Spinal cord (tissue), 10 donors: ENCODE measurements around the gene SLC25A25. TPM values are rescaled to one million over a fixed set of nuclear protein-coding genes. Genes with fewer than 3 reads are reported as not detected.
"Not testable (repeated sequence)": the region's sequence is repeated elsewhere in the genome, so short reads cannot be mapped to it uniquely, and the experiment has no call there.

Experiments
- DNase-seq, 6 donors: peaks; one replicate each; pipeline versions ENCODE4 v3.0.0 to v3.0.0-alpha.2; 2013 to 2015; ENCODE audit warnings: low spot score in 6 of 6, low read depth in 4 of 6
- H3K27ac ChIP-seq: one replicate; pipeline ENCODE4 v1.5.1; 2013; ENCODE audit warnings: low read depth, low read length, control low read depth
- H3K27me3 ChIP-seq: one replicate; pipeline ENCODE4 v1.6.1; 2013; ENCODE audit warnings: low read length; ENCODE audit not compliant: control insufficient read depth, insufficient read depth
- H3K36me3 ChIP-seq: one replicate; pipeline ENCODE4 v1.6.1; 2013; ENCODE audit warnings: low read length; ENCODE audit not compliant: control insufficient read depth, insufficient read depth
- H3K4me1 ChIP-seq: one replicate; pipeline ENCODE4 v1.6.1; 2013; ENCODE audit warnings: low read length; ENCODE audit not compliant: control insufficient read depth, insufficient read depth
- H3K4me3 ChIP-seq: one replicate; pipeline ENCODE4 v1.5.1; 2013; ENCODE audit warnings: low read depth, low read length, control low read depth
- H3K9me3 ChIP-seq: one replicate; pipeline ENCODE4 v1.6.1; 2013; ENCODE audit warnings: low read length; ENCODE audit not compliant: control insufficient read depth, insufficient read depth
- WGBS: methylation state at CpG from one replicate; pipeline ENCODE4 v1.1.5; 2013; ENCODE audit warnings: missing lambda C conversion rate; ENCODE audit not compliant: insufficient coverage; 5-methylcytosine and 5-hydroxymethylcytosine counted together
- polyA plus RNA-seq, 2 donors: library from polyadenylated mRNA; unstranded; fragments of 120-200 nt; gene quantifications; one replicate each; pipeline ENCODE4 v1.2.1, GENCODE V29; 2013; ENCODE audit not compliant: insufficient read length in 2 of 2
- total RNA-seq, 2 donors: library from RNA; depleted of rRNA in 1 of 2; stranded (reverse); fragments of 120-200 nt in 1 of 2; fragments of >200 nt in 1 of 2; gene quantifications; one replicate each; pipeline versions ENCODE4 v1.2.3 to v1.2.4, GENCODE V29; 2013 to 2014
- donor health status: healthy.

The SLC25A25 gene
- total and polyA plus RNA-seq, 4 donors, result 28.2 to 47.7 (median 36.8) TPM

GRCh38 chr9:128071475-128071874 lies 3.4 kb downstream of the SLC25A25 start:
- H3K27ac ChIP-seq, result peak overlapping the region; percentile 91
- not testable (repeated sequence) for H3K9me3 ChIP-seq, DNase-seq, H3K4me3 ChIP-seq, H3K36me3 ChIP-seq, H3K27me3 ChIP-seq
- peaks cover 42% of the 10 kb centered on the region for H3K4me1 ChIP-seq
- 89% methylated on average over 7 of the region's 12 CpGs for WGBS

DNA sequence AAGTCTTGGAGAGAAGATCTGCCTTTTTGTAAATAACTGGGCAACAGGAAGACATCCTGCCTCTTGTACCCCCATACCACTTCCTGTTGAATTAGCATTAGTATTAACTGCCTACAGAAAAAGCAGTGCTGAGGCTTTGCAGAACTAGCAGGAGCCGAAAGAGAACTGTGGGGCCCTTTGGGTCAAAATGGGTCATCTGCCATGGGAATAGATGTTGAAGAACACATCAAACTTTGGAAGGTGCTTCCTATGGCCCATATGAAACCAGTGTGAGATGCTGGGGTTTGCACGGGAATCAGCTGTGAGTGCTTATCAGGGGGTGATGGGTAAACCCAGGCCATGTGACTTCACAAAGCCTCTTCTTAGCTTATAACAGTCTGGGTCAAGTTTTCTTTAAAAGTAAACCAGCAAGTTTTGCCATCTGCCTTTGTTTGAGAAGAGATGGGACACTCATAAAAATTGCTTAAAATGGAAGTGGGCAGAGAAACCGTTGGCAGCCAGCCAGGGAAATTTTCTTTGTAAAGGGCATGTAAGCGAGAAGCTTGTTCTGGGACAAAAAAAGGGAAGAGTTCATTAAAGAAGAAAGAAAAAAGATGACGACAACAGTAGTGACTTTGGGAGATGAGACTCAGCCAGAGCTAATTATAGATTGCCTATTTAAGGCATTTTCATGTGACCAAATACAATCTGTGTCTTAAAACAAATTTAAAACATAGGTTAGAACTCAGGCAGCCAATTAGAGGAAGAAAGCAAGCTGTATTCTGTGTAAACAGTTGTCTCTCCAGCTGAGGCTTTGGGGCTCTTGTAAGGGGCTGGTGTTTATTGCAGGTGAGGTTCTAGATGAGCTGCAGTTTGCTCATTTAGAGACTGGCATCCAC lies 4.4 kb downstream of the SLC25A25 start:
- H3K9me3 ChIP-seq, result no peaks in the 10 kb centered on the region
- peak in 2 of 6 donors; percentile 62 to 86 for DNase-seq
- H3K36me3 ChIP-seq, result no peaks in the 10 kb centered on the region
- H3K4me3 ChIP-seq, result no peak overlapping the region
- no peaks in the 10 kb centered on the region for H3K27me3 ChIP-seq
- WGBS, result 32% methylated on average over 5 of the region's 5 CpGs
- peak overlapping the region; percentile 91 for H3K27ac ChIP-seq
- peaks cover 35% of the 10 kb centered on the region for H3K4me1 ChIP-seq

DNA sequence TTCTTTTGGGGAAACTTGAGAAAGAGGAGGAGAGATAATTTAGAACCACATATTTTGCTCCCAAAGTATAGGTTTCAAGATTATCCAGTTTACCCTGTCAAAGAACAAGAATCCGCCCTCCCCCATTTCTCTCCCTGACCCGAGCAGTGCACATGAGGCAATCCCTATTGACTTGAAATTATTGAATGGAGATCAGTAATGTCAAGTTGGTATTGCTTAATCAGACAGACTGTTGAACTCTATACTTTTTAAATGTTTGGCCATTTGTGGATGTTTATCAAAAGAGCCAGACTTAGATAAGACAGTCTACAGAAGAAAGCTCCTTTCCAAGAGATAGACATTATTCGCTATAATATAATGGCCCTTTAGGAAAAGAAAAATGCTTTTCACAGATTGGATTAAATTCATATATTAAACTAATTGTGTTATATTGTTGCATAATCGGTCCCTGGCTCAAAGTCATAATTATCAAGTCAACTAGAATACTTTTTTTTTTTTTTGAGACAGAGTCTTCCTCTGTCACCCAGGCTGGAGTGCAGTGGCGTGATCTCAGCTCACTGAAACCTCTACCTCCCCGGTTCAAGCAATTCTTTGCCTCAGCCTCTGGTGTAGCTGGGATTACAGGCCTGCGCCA lies 5.3 kb downstream of the SLC25A25 start:
- WGBS, result 95% methylated on average over 3 of the region's 7 CpGs
- Histone ChIP-seq H3K4me1 (peaks cover 34% of the 10 kb centered on the region), H3K27me3 (no peaks in the 10 kb centered on the region), H3K4me3 (no peak overlapping the region), H3K27ac (peak overlapping the region; percentile 91), H3K36me3 (no peaks in the 10 kb centered on the region), H3K9me3 (no peaks in the 10 kb centered on the region)
- no peak for DNase-seq

DNA sequence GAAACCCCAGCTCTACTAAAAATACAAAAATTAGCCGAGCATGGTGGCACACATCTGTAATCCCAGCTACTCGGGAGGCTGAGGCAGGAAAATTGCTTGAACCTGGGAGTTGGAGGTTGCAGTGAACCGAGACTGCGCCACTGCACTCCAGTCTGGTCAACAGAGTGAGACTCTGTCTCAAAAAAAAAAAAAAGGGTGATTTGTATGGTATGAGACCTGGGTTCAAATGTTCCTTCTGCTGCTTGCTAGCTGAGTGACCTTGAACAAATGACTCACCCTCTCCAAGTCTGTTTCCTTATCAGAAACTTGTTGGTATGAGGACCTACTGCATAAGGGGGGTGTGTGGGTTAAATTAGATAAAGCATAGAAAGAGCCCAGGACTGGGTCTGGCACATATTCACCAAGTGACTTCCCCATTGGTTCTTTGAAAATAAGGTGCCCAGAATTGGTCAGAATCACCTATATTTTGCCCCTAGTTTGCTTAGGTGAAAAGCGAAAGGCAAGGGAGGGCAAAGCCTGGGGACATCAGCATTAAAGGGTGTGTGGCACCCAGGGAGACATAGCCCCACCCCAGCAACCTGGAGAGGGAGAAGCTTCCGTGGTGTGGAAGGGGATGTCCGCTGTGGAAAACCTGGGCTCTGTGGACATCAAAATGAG lies 9.9 kb downstream of the SLC25A25 start:
- Histone ChIP-seq H3K27me3 (no peaks in the 10 kb centered on the region), H3K36me3 (no peaks in the 10 kb centered on the region), H3K4me1 (peaks cover 4% of the 10 kb centered on the region), H3K27ac (no peak overlapping the region), H3K9me3 (no peaks in the 10 kb centered on the region), H3K4me3 (no peak overlapping the region)
- DNase-seq, result no peak
- no CpG with 5 or more reads among the region's 7 CpGs for whole genome bisulfite sequencing

GRCh38 chr9:128078504-128079434 lies 10.7 kb downstream of the SLC25A25 start:
- H3K9me3 ChIP-seq, result no peaks in the 10 kb centered on the region
- WGBS, result 82% methylated on average over 5 of the region's 11 CpGs
- no peaks in the 10 kb centered on the region for H3K27me3 ChIP-seq
- H3K36me3 ChIP-seq, result no peaks in the 10 kb centered on the region
- H3K4me1 ChIP-seq, result peaks cover 4% of the 10 kb centered on the region
- DNase-seq, result no peak
- no peak overlapping the region for H3K4me3 ChIP-seq
- no peak overlapping the region for H3K27ac ChIP-seq

DNA sequence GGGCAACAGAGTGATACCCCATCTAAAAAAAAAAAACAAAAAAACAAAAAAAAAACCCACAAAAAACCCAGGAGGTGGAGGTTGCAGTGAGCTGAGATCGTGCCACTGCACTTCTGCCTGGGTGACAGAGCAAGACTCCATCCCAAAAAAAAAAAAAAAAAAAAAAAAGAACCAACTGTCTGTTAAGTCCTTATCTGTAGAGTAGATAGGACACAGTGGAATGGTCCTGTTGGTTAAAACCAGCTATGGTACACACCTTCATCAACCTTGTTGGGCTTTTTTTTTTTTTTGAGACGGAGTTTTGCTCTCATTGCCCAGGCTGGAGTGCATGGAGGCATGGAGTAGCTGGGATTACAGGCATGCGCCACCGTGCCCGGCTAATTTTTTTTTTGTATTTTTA lies 12.2 kb downstream of the SLC25A25 start:
- H3K9me3 ChIP-seq, result no peaks in the 10 kb centered on the region
- H3K4me3 ChIP-seq, result no peak overlapping the region
- peaks cover 4% of the 10 kb centered on the region for H3K4me1 ChIP-seq
- H3K27me3 ChIP-seq, result no peaks in the 10 kb centered on the region
- DNase-seq, result no peak
- WGBS, result no CpG with 5 or more reads among the region's 5 CpGs
- peak overlapping the region; percentile 78 for H3K27ac ChIP-seq
- no peaks in the 10 kb centered on the region for H3K36me3 ChIP-seq

DNA sequence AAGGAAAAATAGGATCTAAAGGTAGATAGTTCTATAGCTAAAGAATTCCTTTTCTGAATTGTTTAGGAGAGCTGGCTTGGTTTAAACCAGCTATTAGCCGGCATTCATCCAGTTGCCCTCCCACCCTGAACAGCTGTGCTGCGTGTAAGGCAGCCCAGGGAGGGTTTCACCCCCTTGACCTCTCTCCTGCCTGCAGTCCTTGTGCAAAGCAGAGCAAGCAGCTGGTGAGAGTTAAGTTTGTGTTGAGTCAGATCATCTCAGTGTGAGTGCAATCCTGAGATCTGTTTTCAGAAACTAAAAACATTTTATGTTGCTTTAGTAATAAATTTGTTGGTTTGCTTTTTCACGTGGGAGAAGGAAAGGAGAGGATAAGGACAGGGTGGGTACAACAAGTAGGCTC lies 13.0 kb downstream of the SLC25A25 start:
- Histone ChIP-seq H3K27me3 (no peaks in the 10 kb centered on the region), H3K4me1 (peaks cover 4% of the 10 kb centered on the region), H3K36me3 (no peaks in the 10 kb centered on the region), H3K9me3 (no peaks in the 10 kb centered on the region), H3K4me3 (no peak overlapping the region), H3K27ac (peak overlapping the region; percentile 78)
- no CpG with 5 or more reads among the region's 3 CpGs for WGBS
- peak in 1 of 6 donors; percentile 77 for DNase-seq

GRCh38 chr9:128082151-128082550 lies 14.1 kb downstream of the SLC25A25 start:
- peak in 1 of 6 donors; percentile 6 for DNase-seq
- Histone ChIP-seq H3K9me3 (no peaks in the 10 kb centered on the region), H3K27me3 (no peaks in the 10 kb centered on the region), H3K36me3 (peaks cover 6% of the 10 kb centered on the region), H3K4me1 (peaks cover 4% of the 10 kb centered on the region), H3K4me3 (no peak overlapping the region), H3K27ac (peak overlapping the region; percentile 78)
- WGBS, result 93% methylated on average over 4 of the region's 7 CpGs

DNA sequence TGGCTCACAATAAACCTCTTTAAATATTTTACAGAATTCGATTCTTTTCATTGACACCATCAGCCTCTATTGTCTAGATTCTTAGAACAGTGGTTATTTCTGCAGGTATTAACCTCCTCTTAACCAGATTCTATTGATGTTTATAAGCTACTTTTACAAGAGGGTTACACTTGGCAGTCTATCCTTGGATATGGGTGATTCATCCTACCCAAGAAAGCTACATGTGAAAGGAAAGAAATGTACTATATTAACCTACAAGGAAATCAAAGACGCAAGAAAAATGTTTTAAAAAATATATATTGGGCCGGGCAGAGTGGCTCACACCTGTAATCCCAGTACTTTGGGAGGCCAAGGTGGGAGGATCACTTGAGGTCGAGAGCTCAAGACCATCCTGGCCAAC lies 16.7 kb downstream of the SLC25A25 start:
- no CpG with 5 or more reads among the region's 4 CpGs for WGBS
- no peak overlapping the region for H3K27ac ChIP-seq
- H3K4me3 ChIP-seq, result no peak overlapping the region
- H3K4me1 ChIP-seq, result peaks cover 10% of the 10 kb centered on the region
- H3K9me3 ChIP-seq, result no peaks in the 10 kb centered on the region
- H3K27me3 ChIP-seq, result no peaks in the 10 kb centered on the region
- peaks cover 6% of the 10 kb centered on the region for H3K36me3 ChIP-seq
- no peak for DNase-seq
